ENCODE data around the gene MAMDC4. TPM values are rescaled to one million over a fixed set of nuclear protein-coding genes. Genes with fewer than 3 reads are reported as not detected.

Gene MAMDC4
- total and polyA plus RNA-seq, 2 of the 13 experiments (the other 11 are each of a cell fraction or from before 2014, with no cell fraction given): 6.0 to 6.8 TPM

GRCh38 chr9:136849038-136849959 is 2.8 kb upstream of the MAMDC4 start, which contains the start of gene PHPT1 (continued):
- no peak for TF ChIP-seq ZNF276 (CRISPR knock-in tag; IDR thresholded peaks at IDR 0.05; ENCODE audit: low read depth)
- no peak for TF ChIP-seq GPN1 (CRISPR knock-in tag; IDR thresholded peaks at IDR 0.05; ENCODE audit: borderline replicate concordance)
- 0 out of 2 replicates have a peak, but pooled peaks have one; percentile 21 for TF ChIP-seq THRA (CRISPR knock-in tag; IDR thresholded peaks at IDR 0.05; ENCODE audit: borderline replicate concordance)
- no peak for TF ChIP-seq ZNF160 (CRISPR knock-in tag; IDR thresholded peaks at IDR 0.05)
- peak; percentile 84 for TF ChIP-seq DR1 (CRISPR knock-in tag; IDR thresholded peaks at IDR 0.05)
- TF ChIP-seq FOXM1 (CRISPR knock-in tag; IDR thresholded peaks at IDR 0.05): no peak
- TF ChIP-seq ZBTB14 (CRISPR knock-in tag; IDR thresholded peaks at IDR 0.05): no peak
- TF ChIP-seq ZNF333 (CRISPR knock-in tag; IDR thresholded peaks at IDR 0.05; ENCODE audit: borderline replicate concordance): no peak
- no peak for TF ChIP-seq ZKSCAN1 (IDR thresholded peaks at IDR 0.05; ENCODE audit: low read length)
- TF ChIP-seq ZNF124 (CRISPR knock-in tag; IDR thresholded peaks at IDR 0.05): no peak
- peak; percentile 61; the same call in 1 of the 2 replicates for TF ChIP-seq IRX3 (CRISPR knock-in tag; IDR thresholded peaks at IDR 0.05; ENCODE audit: borderline replicate concordance, low read depth)
- TF ChIP-seq KDM1A (CRISPR knock-in tag; IDR thresholded peaks at IDR 0.05): no peak
- no peak; the same call in none of the 2 replicates for TF ChIP-seq ZNF350 (CRISPR knock-in tag; IDR thresholded peaks at IDR 0.05; ENCODE audit: borderline replicate concordance, low read depth)
- TF ChIP-seq ETV6 (CRISPR knock-in tag; conservative IDR thresholded peaks at IDR 0.05): peak; percentile 37; the same call in 1 of the 2 replicates
- TF ChIP-seq ZBTB39 (CRISPR knock-in tag; IDR thresholded peaks at IDR 0.05): no peak
- no peak; the same call in 1 of the 2 replicates for TF ChIP-seq ZBTB3 (CRISPR knock-in tag; IDR thresholded peaks at IDR 0.05; ENCODE audit: borderline replicate concordance, low read depth)
- TF ChIP-seq ZNF775 (CRISPR knock-in tag; IDR thresholded peaks at IDR 0.05; ENCODE audit: borderline replicate concordance): 0 out of 2 replicates have a peak, but pooled peaks have one; percentile 32
